ENCODE measurements around the gene PEX11G.

The PEX11G gene

GRCh38 chr19:7488736-7489353, at the start of gene PEX11G:
Gene PEX11G (minus strand): TSS chr19:7489035. CDS start chr19:7489010, 25 bp downstream.
- DNase-seq (ENCODE audit: low read depth in 2 of 2): peak; percentile 84 to 91

- no peak for DNase-seq (ENCODE audit: low read depth in 2 of 2)
Observed at GRCh38 chr19:7535998-7536695, 47.3 kb upstream of the PEX11G start.

GRCh38 chr19:7535047-7535997, 46.5 kb upstream of the PEX11G start, which contains the start of gene PNPLA6:
Gene PNPLA6 (plus strand): TSS chr19:7535717. CDS start chr19:7535789, 72 bp downstream.
- DNase-seq (ENCODE audit: low read depth in 2 of 2): peak; percentile 85 to 94

- DNase-seq (ENCODE audit: low read depth in 2 of 2): peak in 1 of 2 donors; percentile 22
Observed at GRCh38 chr19:7534531-7535046, 45.8 kb upstream of the PEX11G start.

- DNase-seq (ENCODE audit: low read depth in 2 of 2): peak; percentile 74 to 75
Observed at GRCh38 chr19:7533925-7534480, 45.2 kb upstream of the PEX11G start.

- no peak for DNase-seq (ENCODE audit: low read depth in 2 of 2)
Observed at GRCh38 chr19:7533281-7533885, 44.5 kb upstream of the PEX11G start.

- DNase-seq (ENCODE audit: low read depth in 2 of 2): no peak
Observed at GRCh38 chr19:7529610-7530490, 41.0 kb upstream of the PEX11G start.

DNA sequence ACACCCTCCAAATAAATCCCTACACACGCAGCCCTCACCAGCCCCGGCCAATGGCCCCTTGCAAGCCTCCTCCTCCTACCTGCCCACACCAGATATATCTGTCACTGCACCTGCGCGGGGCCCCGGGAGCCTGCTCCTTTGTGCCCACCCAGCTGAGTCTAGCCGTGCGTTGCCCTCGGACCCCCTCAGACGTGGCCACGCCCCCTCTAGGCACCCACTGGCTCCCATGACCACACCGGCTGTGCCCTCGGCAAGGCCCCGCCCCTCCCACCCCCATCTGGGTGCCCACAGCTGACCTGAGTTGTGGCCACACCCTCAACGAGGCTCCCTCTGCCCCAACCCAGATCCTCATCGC, 40.4 kb upstream of the PEX11G start:
- DNase-seq (ENCODE audit: low read depth in 2 of 2): no peak

DNA sequence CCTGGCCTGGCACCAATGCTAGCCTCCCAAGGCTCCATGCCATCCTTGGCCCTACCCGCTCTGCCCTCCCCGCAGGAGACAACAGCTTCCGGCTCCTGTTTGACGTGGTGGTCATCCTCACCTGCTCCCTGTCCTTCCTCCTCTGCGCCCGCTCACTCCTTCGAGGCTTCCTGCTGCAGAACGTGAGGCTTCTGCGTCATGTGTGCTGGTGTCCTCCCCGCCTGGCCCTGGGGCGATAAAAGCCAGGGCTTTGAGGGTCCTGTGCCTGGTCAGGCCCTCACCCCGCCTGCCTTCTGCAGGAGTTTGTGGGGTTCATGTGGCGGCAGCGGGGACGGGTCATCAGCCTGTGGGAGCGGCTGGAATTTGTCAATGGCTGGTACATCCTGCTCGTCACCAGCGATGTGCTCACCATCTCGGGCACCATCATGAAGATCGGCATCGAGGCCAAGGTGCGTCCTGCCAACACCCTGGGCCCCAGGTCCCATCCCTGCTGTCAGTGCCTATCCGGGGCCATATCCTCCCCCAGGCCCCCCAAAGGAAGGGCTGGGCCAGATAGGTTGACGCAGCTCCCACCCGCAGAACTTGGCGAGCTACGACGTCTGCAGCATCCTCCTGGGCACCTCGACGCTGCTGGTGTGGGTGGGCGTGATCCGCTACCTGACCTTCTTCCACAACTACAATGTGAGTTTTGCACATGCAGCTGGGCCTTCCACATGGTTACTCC, 39.8 kb upstream of the PEX11G start:
- DNase-seq (ENCODE audit: low read depth in 2 of 2): no peak

DNA sequence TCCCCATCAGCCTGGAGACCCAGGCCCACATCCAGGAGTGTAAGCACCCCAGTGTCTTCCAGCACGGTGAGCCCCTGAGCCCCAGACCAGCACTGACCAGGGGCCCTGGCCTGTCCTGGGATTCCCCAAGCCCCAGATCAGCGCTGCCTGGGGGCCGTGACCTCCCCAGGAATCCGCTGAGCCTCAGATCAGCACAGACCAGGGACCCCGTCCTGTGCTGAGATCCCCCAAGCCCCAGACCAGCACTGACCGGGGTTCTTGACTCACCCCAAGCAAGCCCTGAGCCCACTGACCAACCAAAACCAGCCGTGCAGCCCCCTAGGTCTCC, 39.3 kb upstream of the PEX11G start:
- no peak for DNase-seq (ENCODE audit: low read depth in 2 of 2)

- no peak for DNase-seq (ENCODE audit: low read depth in 2 of 2)
Observed at GRCh38 chr19:7527516-7528191, 38.8 kb upstream of the PEX11G start.

DNA sequence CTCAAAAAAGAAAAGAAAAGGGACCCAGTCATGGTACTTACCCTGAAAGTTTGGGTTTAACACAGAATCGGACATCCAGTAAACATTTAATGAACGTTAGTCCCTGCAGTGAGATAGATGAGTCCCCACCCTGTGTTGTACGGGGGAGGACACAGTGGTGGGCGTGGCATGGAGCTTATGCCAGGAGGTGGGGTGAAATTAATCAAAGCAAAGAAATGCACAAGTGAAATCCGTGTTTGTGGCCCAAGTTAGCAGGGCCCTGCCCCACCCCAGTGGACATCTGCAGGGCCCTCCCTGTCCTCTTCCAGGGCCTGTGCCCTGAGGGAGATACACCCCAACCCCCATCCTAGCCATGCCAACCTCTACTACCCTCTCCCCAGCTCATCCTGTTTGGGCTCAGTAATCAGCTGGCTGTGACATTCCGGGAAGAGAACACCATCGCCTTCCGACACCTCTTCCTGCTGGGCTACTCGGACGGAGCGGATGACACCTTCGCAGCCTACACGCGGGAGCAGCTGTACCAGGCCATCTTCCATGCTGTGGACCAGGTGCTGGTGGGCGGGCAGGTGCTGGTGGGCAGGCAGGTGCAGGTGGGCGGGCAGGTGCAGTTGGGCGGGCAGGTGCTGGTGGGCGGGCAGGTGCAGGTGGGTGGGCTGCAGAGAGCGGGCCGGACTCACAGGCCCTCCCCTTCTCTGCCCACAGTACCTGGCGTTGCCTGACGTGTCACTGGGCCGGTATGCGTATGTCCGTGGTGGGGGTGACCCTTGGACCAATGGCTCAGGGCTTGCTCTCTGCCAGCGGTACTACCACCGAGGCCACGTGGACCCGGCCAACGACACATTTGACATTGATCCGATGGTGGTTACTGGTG, 37.5 kb upstream of the PEX11G start:
- DNase-seq (ENCODE audit: low read depth in 2 of 2): no peak

- no peak for DNase-seq (ENCODE audit: low read depth in 2 of 2)
Observed at GRCh38 chr19:7524992-7525739, 36.3 kb upstream of the PEX11G start.

- no peak for DNase-seq (ENCODE audit: low read depth in 2 of 2)
Observed at GRCh38 chr19:7524523-7524922, 35.7 kb upstream of the PEX11G start.

DNA sequence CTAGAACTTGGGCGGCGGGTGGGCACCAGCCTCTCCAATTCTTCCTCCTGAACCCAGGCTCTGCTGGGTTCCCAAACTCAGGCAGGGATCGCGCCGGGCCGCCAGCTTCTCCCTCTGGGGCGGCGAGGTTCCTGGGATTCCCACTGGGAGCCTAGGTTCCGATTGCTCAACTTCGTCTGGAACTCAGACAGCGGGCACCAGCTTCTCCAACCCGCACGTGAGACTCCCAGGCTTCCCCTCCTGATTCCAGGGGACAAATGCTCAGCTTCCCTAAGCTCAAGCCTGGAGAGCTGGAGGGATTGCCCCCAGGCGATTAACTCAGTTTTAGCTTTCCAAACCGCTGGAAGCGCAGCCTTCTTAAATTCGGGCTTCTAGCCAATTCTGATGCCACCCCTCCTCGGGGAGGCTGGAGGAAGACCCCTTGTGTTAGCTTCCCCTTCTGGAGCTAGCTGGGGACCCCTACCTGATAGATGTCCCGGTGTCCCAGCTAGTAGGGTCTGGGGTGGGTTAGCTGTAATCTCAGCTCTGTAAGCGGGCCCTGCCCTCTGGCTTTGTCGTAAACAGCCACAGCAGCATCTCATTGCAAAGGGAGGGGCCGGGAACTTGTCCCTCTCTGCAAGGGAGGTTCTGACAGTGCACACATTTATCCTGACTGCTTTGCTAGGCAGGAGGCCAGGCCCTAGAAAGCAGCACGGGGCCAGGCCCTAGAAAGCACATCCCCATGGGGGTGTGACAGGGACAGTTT, 34.3 kb upstream of the PEX11G start:
- DNase-seq (ENCODE audit: low read depth in 2 of 2): no peak

GRCh38 chr19:7522072-7522922, 33.5 kb upstream of the PEX11G start, which contains the start of gene MCOLN1:
Gene MCOLN1 (plus strand): TSS chr19:7522624. CDS start chr19:7522751, 127 bp downstream.
- DNase-seq (ENCODE audit: low read depth in 2 of 2): peak; percentile 99 to 100

Measured in stimulated activated CD4-positive, alpha-beta T cell treated with anti-CD3 and anti-CD28 coated beads, Interleukin-1b, Interleukin-23, amount 100 ng/mL, for 4 hours (primary cell).